Activated B cell treated with CpG ODN at 0.5 μM for 24 hours (primary cell): Measurements from ENCODE around the gene SHC2. TPM values are rescaled to one million over a fixed set of nuclear protein-coding genes. Genes with fewer than 3 reads are reported as not detected.
"Not testable (repeated sequence)": the region's sequence is repeated elsewhere in the genome, so short reads cannot be mapped to it uniquely, and the experiment has no call there.

ENCODE experiments used
- ATAC-seq: fragments of 200-7000 bp; cut with Tn5 transposase; one replicate; pipeline ENCODE4 v1.10.0; 2021; ENCODE audit warnings: low read depth, mild to moderate bottlenecking, moderate library complexity
- CTCF ChIA-PET: fragments of 350-600 bp; sonication (Branson Sonifier 250); formaldehyde crosslinking; loops from one replicate; lab custom pipeline; 2021; ENCODE audit warnings: antibody characterized with exemption; lab: Charles Lee
- POLR2A ChIA-PET: fragments of 350-600 bp; sonication (Branson Sonifier 250); formaldehyde crosslinking; loops from one replicate; lab custom pipeline; 2021; ENCODE audit warnings: antibody characterized with exemption; lab: Charles Lee
- DNase-seq: peaks from one replicate; pipeline ENCODE4 v3.0.0; 2022
- H3K27ac Mint-ChIP-seq: one replicate; pipeline ENCODE4 v1.8.0; 2020; ENCODE audit warnings: mixed read lengths
- H3K27me3 Mint-ChIP-seq: one replicate; pipeline ENCODE4 v1.8.0; 2021; ENCODE audit warnings: mixed read lengths
- H3K36me3 Mint-ChIP-seq: one replicate; pipeline ENCODE4 v1.8.0; 2021; ENCODE audit warnings: low read depth, mixed read lengths
- H3K4me1 Mint-ChIP-seq: one replicate; pipeline ENCODE4 v1.8.0; 2021; ENCODE audit warnings: mixed read lengths
- H3K4me3 Mint-ChIP-seq: one replicate; pipeline ENCODE4 v1.8.0; 2020; ENCODE audit warnings: mild to moderate bottlenecking, mixed read lengths
- H3K9me3 Mint-ChIP-seq: one replicate; pipeline ENCODE4 v1.8.0; 2020; ENCODE audit warnings: mixed read lengths
- intact Hi-C: fragments of 100-400 bp; cut with micrococcal nuclease; formaldehyde crosslinking; loops from one replicate; pipeline ENCODE4 v1.15.1; 2024
- total RNA-seq: library from RNA; stranded (reverse); gene quantifications from 2 replicates; pipeline ENCODE4 v1.2.3, GENCODE V29; 2022
- TF ChIP-seq, protein P1 (sequence below): fragments of 200-600 bp; IDR thresholded peaks from one replicate; pipeline ENCODE4 v1.8.0; 2022; ENCODE audit warnings: antibody characterized with exemption, mild to moderate bottlenecking

SHC2 gene
- total RNA-seq, 1 donor from 2014 or later = not detected

- Mint-ChIP-seq H3K4me3 (no peak overlapping the region), H3K27me3 (no peaks in the 10 kb centered on the region), H3K9me3 (no peaks in the 10 kb centered on the region), H3K27ac (no peak overlapping the region), H3K4me1 (no peaks in the 10 kb centered on the region), H3K36me3 (no peaks in the 10 kb centered on the region)
- CTCF ChIA-PET = no interaction called here
- POLR2A ChIA-PET = no interaction called here
- intact Hi-C loops = no loop called here
- DNase-seq = no peak
- ATAC-seq = no peak
- TF ChIP-seq, protein P1, sequence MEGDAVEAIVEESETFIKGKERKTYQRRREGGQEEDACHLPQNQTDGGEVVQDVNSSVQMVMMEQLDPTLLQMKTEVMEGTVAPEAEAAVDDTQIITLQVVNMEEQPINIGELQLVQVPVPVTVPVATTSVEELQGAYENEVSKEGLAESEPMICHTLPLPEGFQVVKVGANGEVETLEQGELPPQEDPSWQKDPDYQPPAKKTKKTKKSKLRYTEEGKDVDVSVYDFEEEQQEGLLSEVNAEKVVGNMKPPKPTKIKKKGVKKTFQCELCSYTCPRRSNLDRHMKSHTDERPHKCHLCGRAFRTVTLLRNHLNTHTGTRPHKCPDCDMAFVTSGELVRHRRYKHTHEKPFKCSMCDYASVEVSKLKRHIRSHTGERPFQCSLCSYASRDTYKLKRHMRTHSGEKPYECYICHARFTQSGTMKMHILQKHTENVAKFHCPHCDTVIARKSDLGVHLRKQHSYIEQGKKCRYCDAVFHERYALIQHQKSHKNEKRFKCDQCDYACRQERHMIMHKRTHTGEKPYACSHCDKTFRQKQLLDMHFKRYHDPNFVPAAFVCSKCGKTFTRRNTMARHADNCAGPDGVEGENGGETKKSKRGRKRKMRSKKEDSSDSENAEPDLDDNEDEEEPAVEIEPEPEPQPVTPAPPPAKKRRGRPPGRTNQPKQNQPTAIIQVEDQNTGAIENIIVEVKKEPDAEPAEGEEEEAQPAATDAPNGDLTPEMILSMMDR = no peak
These were observed 30.1 kb downstream of the SHC2 start for GRCh38 chr19:430701-431100.

GRCh38 chr19:428149-428548 is 32.7 kb downstream of the SHC2 start:
- Mint-ChIP-seq H3K27me3 (no peaks in the 10 kb centered on the region), H3K36me3 (no peaks in the 10 kb centered on the region), H3K4me3 (no peak overlapping the region), H3K4me1 (no peaks in the 10 kb centered on the region), H3K9me3 (no peaks in the 10 kb centered on the region), H3K27ac (no peak overlapping the region)
- DNase-seq = no peak
- ChIA-PET POLR2A (no interaction called here), CTCF (no interaction called here)
- intact Hi-C loops = no loop called here
- TF ChIP-seq, protein P1 = no peak
- ATAC-seq = no peak

- DNase-seq, H3K4me3 Mint-ChIP-seq, H3K9me3 Mint-ChIP-seq, H3K27ac Mint-ChIP-seq, intact Hi-C loops, CTCF ChIA-PET, H3K36me3 Mint-ChIP-seq, POLR2A ChIA-PET, H3K4me1 Mint-ChIP-seq, H3K27me3 Mint-ChIP-seq, ATAC-seq: not testable (repeated sequence)
These were observed 33.2 kb downstream of the SHC2 start for GRCh38 chr19:427675-428074.

DNA sequence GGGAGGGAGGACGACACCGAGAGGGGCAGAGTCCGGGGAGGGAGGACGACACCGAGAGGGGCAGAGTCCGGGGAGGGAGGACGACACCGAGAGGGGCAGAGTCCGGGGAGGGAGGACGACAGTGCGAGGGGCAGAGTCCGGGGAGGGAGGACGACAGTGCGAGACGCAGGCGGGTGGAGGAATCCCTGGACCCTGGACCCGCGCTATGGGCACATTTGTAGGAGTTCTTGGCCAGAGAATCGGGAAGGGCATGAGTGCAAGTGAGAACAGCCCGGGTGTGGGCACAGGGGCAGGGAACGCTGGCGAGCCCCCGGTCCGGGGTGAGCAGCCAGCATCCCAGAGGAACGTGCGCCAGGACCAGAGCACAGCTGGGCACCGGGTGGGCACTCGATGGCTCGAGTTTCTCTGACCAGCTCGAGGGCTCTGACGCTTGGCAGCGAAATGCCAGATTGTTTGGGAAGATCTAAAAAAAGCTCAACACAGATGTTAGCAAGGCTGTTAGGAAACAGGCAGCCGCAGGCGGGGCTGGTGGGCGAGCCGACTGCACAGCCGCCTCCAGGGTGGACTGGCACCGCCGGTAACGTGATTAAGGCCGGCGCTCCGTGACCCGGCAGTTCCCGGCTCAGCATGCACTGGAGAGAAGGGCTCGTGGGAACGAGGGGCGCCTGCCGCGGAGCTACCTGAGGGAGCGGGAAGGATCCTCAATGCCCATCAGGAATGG is 33.9 kb downstream of the SHC2 start:
- TF ChIP-seq, protein P1 = no peak
- H3K36me3 Mint-ChIP-seq = no peaks in the 10 kb centered on the region
- H3K4me3 Mint-ChIP-seq = no peak overlapping the region
- H3K4me1 Mint-ChIP-seq = no peaks in the 10 kb centered on the region
- ChIA-PET CTCF (no interaction called here), POLR2A (no interaction called here)
- DNase-seq (no peak), ATAC-seq (no peak)
- H3K27ac Mint-ChIP-seq = no peak overlapping the region
- H3K27me3 Mint-ChIP-seq = no peaks in the 10 kb centered on the region
- intact Hi-C loops = no loop called here
- H3K9me3 Mint-ChIP-seq = no peaks in the 10 kb centered on the region

- Mint-ChIP-seq H3K36me3 (no peaks in the 10 kb centered on the region), H3K27me3 (no peaks in the 10 kb centered on the region), H3K4me1 (no peaks in the 10 kb centered on the region), H3K4me3 (no peak overlapping the region), H3K9me3 (no peaks in the 10 kb centered on the region), H3K27ac (no peak overlapping the region)
- intact Hi-C loops = no loop called here
- no peak for ATAC-seq
- TF ChIP-seq, protein P1 = no peak
- ChIA-PET POLR2A (no interaction called here), CTCF (no interaction called here)
- DNase-seq = no peak
These were observed 35.8 kb downstream of the SHC2 start for GRCh38 chr19:425056-425455.

DNA sequence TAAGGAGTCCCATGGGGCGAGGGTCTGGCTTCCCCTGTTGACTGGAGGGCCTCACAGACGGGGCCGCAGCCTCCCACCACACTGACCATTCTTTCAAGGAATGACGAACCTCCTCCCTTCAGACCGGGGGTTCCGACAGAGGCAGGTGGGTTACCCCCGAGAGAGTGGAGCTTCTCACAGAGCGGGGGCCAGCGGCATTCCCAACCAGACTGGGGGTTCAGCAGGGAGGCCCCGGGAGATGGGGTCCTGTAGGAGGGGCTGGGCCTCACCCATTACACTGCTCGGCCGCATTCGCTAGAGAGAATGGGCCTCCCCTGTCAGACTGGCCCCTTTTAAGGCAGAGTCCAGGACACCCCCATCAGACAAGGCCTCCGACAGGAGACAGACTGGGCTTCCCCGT is 36.3 kb downstream of the SHC2 start:
- H3K27ac Mint-ChIP-seq = no peak overlapping the region
- POLR2A ChIA-PET = no interaction called here

More for the DNA sequence above, 36.3 kb downstream of the SHC2 start:
- intact Hi-C loops = no loop called here
- H3K9me3 Mint-ChIP-seq = no peaks in the 10 kb centered on the region
- no peaks in the 10 kb centered on the region for H3K27me3 Mint-ChIP-seq
- no peaks in the 10 kb centered on the region for H3K4me1 Mint-ChIP-seq
- TF ChIP-seq, protein P1 = no peak
- H3K36me3 Mint-ChIP-seq = no peaks in the 10 kb centered on the region
- DNase-seq = no peak
- H3K4me3 Mint-ChIP-seq = no peak overlapping the region
- ATAC-seq = no peak
- CTCF ChIA-PET = no interaction called here
